OCI-LY7 (cell line): ENCODE data around the gene CYFIP2. TPM values are rescaled to one million over a fixed set of nuclear protein-coding genes. Genes with fewer than 3 reads are reported as not detected.

Source experiments
- BruUV-seq: library from RNA; stranded (reverse); fragments of 400-500 nt; replicated peaks from 2 replicates; lab custom pipeline; 2021; lab: Mats Ljungman, UMichigan
- CTCF ChIA-PET: fragments of 300-600 bp; sonication (Branson Sonifier 250); formaldehyde crosslinking; loops from one replicate; lab custom pipeline; 2022; ENCODE audit warnings: antibody characterized with exemption; ENCODE audit not compliant: unreplicated experiment; lab: Charles Lee
- POLR2A ChIA-PET: fragments of 300-600 bp; sonication (Branson Sonifier 250); formaldehyde crosslinking; loops from one replicate; lab custom pipeline; 2022; ENCODE audit warnings: antibody characterized with exemption; lab: Charles Lee
- DNase-seq: peaks from one replicate; pipeline ENCODE4 v3.0.0-alpha.2; 2015; ENCODE audit warnings: low spot score
- H2AFZ ChIP-seq: fragments of 200-600 bp; sonication (generic), shearing (Covaris generic); 2 replicates; pipeline ENCODE4 v1.6.1; 2014; ENCODE audit warnings: mild to moderate bottlenecking, antibody characterized with exemption, low read length, moderate library complexity
- H3K27ac ChIP-seq: fragments of 200-600 bp; sonication (generic); 2 replicates; pipeline ENCODE4 v1.5.1; 2014; ENCODE audit warnings: mixed run types, low read depth, mild to moderate bottlenecking, moderate library complexity, low read length, inconsistent platforms; ENCODE audit not compliant: poor library complexity, severe bottlenecking
- H3K36me3 ChIP-seq: fragments of 200-600 bp; sonication (generic); 2 replicates; pipeline ENCODE4 v1.6.1; 2014; ENCODE audit warnings: mild to moderate bottlenecking, antibody characterized with exemption, low read length, moderate library complexity, mixed read lengths; ENCODE audit not compliant: insufficient read depth
- H3K4me1 ChIP-seq: fragments of 200-600 bp; sonication (generic); 2 replicates; pipeline ENCODE4 v1.5.1; 2014; ENCODE audit warnings: mild to moderate bottlenecking, low read length; ENCODE audit not compliant: insufficient read depth, poor library complexity, severe bottlenecking
- H3K4me2 ChIP-seq: fragments of 200-600 bp; sonication (generic); 2 replicates; pipeline ENCODE4 v1.6.1; 2014; ENCODE audit warnings: mild to moderate bottlenecking, low read length
- H3K4me3 ChIP-seq: fragments of 200-600 bp; sonication (generic); 2 replicates; pipeline ENCODE4 v1.5.1; 2014; ENCODE audit warnings: mild to moderate bottlenecking, low read depth, low read length; ENCODE audit not compliant: poor library complexity, severe bottlenecking
- H3K79me2 ChIP-seq: fragments of 200-600 bp; sonication (generic); 2 replicates; pipeline ENCODE4 v1.6.1; 2016; ENCODE audit warnings: low read depth, mild to moderate bottlenecking, low read length, moderate library complexity, mixed read lengths; ENCODE audit not compliant: insufficient read depth
- H3K9me2 ChIP-seq: fragments of 200-600 bp; sonication (generic); 2 replicates; pipeline ENCODE4 v1.6.1; 2016; ENCODE audit warnings: mild to moderate bottlenecking, low read length, mixed read lengths; ENCODE audit not compliant: insufficient read depth
- H3K9me3 ChIP-seq: fragments of 200-600 bp; sonication (generic); 2 replicates; pipeline ENCODE4 v1.6.1; 2014; ENCODE audit warnings: mild to moderate bottlenecking, mixed run types, low read length, mixed read lengths
- H4K20me1 ChIP-seq: fragments of 200-600 bp; sonication (generic); 2 replicates; pipeline ENCODE4 v1.6.1; 2014; ENCODE audit warnings: mild to moderate bottlenecking, antibody characterized with exemption, low read length, moderate library complexity, mixed read lengths; ENCODE audit not compliant: insufficient read depth
- EZH2phosphoT487 ChIP-seq: fragments of 200-600 bp; sonication (generic); IDR thresholded peaks from 2 replicates; pipeline ENCODE4 v1.6.1; 2018; ENCODE audit warnings: low read depth, borderline replicate concordance, mild to moderate bottlenecking, mixed run types, antibody characterized with exemption, low read length, moderate library complexity, mixed read lengths
- intact Hi-C: fragments of 100-400 bp; cut with micrococcal nuclease; formaldehyde crosslinking; loops from one replicate; pipeline ENCODE4 v1.10.0; 2022; ENCODE audit not compliant: unreplicated experiment
- total RNA-seq, 2 experiments: library from RNA; depleted of rRNA in 1 of 2; stranded (reverse); fragments of >200 nt in 1 of 2; shearing (Covaris generic) in 1 of 2; gene quantifications; 2 replicates each; pipeline ENCODE4 v1.2.3, GENCODE V29; 2014 to 2022
- TF ChIP-seq, protein P1 (sequence below): fragments of 200-600 bp; sonication (generic); conservative IDR thresholded peaks from 2 replicates; pipeline ENCODE4 v1.5.1; 2014; ENCODE audit warnings: mild to moderate bottlenecking, antibody characterized with exemption, low read length, moderate library complexity, mixed read lengths

CYFIP2 gene
- total RNA-seq, 2 experiments from 2014 or later = 258 to 419 TPM

GRCh38 chr5:157335534-157336422 lies 69.9 kb downstream of the CYFIP2 start:
- Histone ChIP-seq H2AFZ (no peak overlapping the region), H3K4me1 (no peaks in the 10 kb centered on the region), H3K9me3 (no peaks in the 10 kb centered on the region), H4K20me1 (no peaks in the 10 kb centered on the region), H3K27ac (no peak overlapping the region), H3K9me2 (no peaks in the 10 kb centered on the region), H3K4me3 (no peak overlapping the region), H3K79me2 (no peaks in the 10 kb centered on the region), H3K36me3 (peaks cover 98% of the 10 kb centered on the region), H3K4me2 (no peak overlapping the region)
- ChIA-PET CTCF (interaction anchor here (0.6 to 0.8 kb wide), 2 partner anchors 18 to 23 kb away, joined by 3 to 4 read pairs; no protein-coding TSS in a partner anchor), POLR2A (interaction anchor here (0.7 to 1.5 kb wide), 2 partner anchors 17 to 62 kb away, joined by 3 read pairs; no protein-coding TSS in a partner anchor)
- intact Hi-C loops = no loop called here
- no TSS peak for BruUV-seq
- DNase-seq = no peak
- TF ChIP-seq EZH2phosphoT487 = no peak
- TF ChIP-seq, protein P1, sequence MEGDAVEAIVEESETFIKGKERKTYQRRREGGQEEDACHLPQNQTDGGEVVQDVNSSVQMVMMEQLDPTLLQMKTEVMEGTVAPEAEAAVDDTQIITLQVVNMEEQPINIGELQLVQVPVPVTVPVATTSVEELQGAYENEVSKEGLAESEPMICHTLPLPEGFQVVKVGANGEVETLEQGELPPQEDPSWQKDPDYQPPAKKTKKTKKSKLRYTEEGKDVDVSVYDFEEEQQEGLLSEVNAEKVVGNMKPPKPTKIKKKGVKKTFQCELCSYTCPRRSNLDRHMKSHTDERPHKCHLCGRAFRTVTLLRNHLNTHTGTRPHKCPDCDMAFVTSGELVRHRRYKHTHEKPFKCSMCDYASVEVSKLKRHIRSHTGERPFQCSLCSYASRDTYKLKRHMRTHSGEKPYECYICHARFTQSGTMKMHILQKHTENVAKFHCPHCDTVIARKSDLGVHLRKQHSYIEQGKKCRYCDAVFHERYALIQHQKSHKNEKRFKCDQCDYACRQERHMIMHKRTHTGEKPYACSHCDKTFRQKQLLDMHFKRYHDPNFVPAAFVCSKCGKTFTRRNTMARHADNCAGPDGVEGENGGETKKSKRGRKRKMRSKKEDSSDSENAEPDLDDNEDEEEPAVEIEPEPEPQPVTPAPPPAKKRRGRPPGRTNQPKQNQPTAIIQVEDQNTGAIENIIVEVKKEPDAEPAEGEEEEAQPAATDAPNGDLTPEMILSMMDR = no peak

GRCh38 chr5:157336423-157336744 lies 70.5 kb downstream of the CYFIP2 start:
- no peak overlapping the region for H3K27ac ChIP-seq
- intact Hi-C loops = no loop called here
- no peak overlapping the region for H2AFZ ChIP-seq
- no peaks in the 10 kb centered on the region for H3K79me2 ChIP-seq
- H3K4me1 ChIP-seq = no peaks in the 10 kb centered on the region
- no peak for TF ChIP-seq EZH2phosphoT487
- TF ChIP-seq, protein P1 = no peak
- H3K36me3 ChIP-seq = peaks cover 98% of the 10 kb centered on the region
- CTCF ChIA-PET = no interaction called here
- no peak overlapping the region for H3K4me3 ChIP-seq
- no peak for DNase-seq
- POLR2A ChIA-PET = interaction anchor here (1.5 kb wide), 1 partner anchor 63 kb away, joined by 3 read pairs; no protein-coding TSS in a partner anchor
- no peak overlapping the region for H3K4me2 ChIP-seq
- H3K9me3 ChIP-seq = no peaks in the 10 kb centered on the region
- no TSS peak for BruUV-seq
- H3K9me2 ChIP-seq = no peaks in the 10 kb centered on the region
- H4K20me1 ChIP-seq = no peaks in the 10 kb centered on the region

DNA sequence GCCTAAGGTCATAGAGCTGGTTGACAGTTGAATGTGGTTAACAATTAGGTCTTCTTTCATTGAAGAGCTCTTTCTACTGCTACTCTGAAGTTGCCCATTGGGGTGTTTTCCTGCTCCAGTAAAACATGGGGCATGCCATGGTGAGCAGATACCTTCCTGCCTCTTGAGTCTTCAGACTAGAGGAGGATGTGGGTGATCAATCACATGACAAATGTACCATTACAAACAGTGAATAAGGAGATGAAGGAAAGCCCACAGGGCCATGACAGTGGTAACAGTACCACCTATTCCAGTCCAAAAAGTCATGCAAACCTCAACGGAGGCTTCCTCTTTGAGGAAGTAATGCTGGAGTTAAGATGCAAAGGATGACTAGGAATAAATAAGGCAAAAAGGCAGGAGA lies 73.5 kb downstream of the CYFIP2 start:
- no peak overlapping the region for H2AFZ ChIP-seq
- H3K4me3 ChIP-seq = no peak overlapping the region
- POLR2A ChIA-PET = no interaction called here
- H4K20me1 ChIP-seq = no peaks in the 10 kb centered on the region
- DNase-seq = no peak
- intact Hi-C loops = no loop called here
- TF ChIP-seq EZH2phosphoT487 = no peak
- TF ChIP-seq, protein P1 = no peak
- no peaks in the 10 kb centered on the region for H3K4me1 ChIP-seq
- no peak overlapping the region for H3K27ac ChIP-seq
- CTCF ChIA-PET = no interaction called here
- H3K9me2 ChIP-seq = no peaks in the 10 kb centered on the region
- no peaks in the 10 kb centered on the region for H3K79me2 ChIP-seq
- H3K36me3 ChIP-seq = peaks cover 98% of the 10 kb centered on the region
- no peaks in the 10 kb centered on the region for H3K9me3 ChIP-seq
- H3K4me2 ChIP-seq = no peak overlapping the region
- BruUV-seq = no TSS peak
